Neuronal stem cell (in vitro differentiated cells): Measurements from ENCODE around the gene RBM11.

Experiments used
- DNase-seq: peaks from one replicate; pipeline ENCODE4 v3.0.0-alpha.2; 2013; ENCODE audit warnings: low spot score
- H2AFZ ChIP-seq: one replicate; pipeline ENCODE4 v1.6.1; 2013; ENCODE audit warnings: mild to moderate bottlenecking, low read length, inconsistent platforms
- H2AK5ac ChIP-seq: 2 replicates; pipeline ENCODE4 v1.6.1; 2013; ENCODE audit warnings: low read depth, mild to moderate bottlenecking, inconsistent platforms, low read length, moderate library complexity, mixed read lengths
- H2BK120ac ChIP-seq: 2 replicates; pipeline ENCODE4 v1.6.1; 2013; ENCODE audit warnings: low read depth, mild to moderate bottlenecking, inconsistent platforms, low read length, moderate library complexity, mixed read lengths
- H2BK12ac ChIP-seq: one replicate; pipeline ENCODE4 v1.6.1; 2013; ENCODE audit warnings: low read length, inconsistent platforms
- H2BK15ac ChIP-seq: 2 replicates; pipeline ENCODE4 v1.6.1; 2013; ENCODE audit warnings: mild to moderate bottlenecking, low read length, inconsistent platforms, mixed read lengths
- H2BK5ac ChIP-seq: one replicate; pipeline ENCODE4 v1.6.1; 2013; ENCODE audit warnings: inconsistent platforms, mild to moderate bottlenecking, low read length, moderate library complexity
- H3K14ac ChIP-seq: one replicate; pipeline ENCODE4 v1.6.1; 2013; ENCODE audit warnings: low read length, inconsistent platforms
- H3K18ac ChIP-seq: 2 replicates; pipeline ENCODE4 v1.6.1; 2013; ENCODE audit warnings: low read length, inconsistent platforms
- H3K23ac ChIP-seq: 2 replicates; pipeline ENCODE4 v1.6.1; 2013; ENCODE audit warnings: low read depth, mild to moderate bottlenecking, mixed read lengths, low read length, inconsistent platforms; ENCODE audit not compliant: poor library complexity
- H3K27ac ChIP-seq: replicated peaks from 3 replicates; pipeline ENCODE4 v1.5.1; 2013; ENCODE audit warnings: low read length, inconsistent platforms
- H3K27me3 ChIP-seq, 3 experiments: 2 replicates each; pipeline ENCODE4 v1.6.1; 2013; ENCODE audit warnings: low read length in 3 of 3, mild to moderate bottlenecking in 2 of 3, inconsistent platforms in 1 of 3, low read depth in 1 of 3, mixed read lengths in 1 of 3, moderate library complexity in 1 of 3; ENCODE audit not compliant: control insufficient read depth in 3 of 3, insufficient read depth in 3 of 3
- H3K36me3 ChIP-seq, 2 donors: replicated peaks in 1 of 2; 2 replicates each; pipeline ENCODE4 v1.6.1; 2013; ENCODE audit warnings: low read length in 2 of 2; ENCODE audit not compliant: control insufficient read depth in 2 of 2, insufficient read depth in 2 of 2
- H3K4ac ChIP-seq: 2 replicates; pipeline ENCODE4 v1.6.1; 2013; ENCODE audit warnings: inconsistent platforms, mild to moderate bottlenecking, low read length, moderate library complexity
- H3K4me1 ChIP-seq, 2 donors: 1 replicate in 1 of 2; 2 replicates in 1 of 2; pipeline ENCODE4 v1.6.1; 2013; ENCODE audit warnings: low read length in 2 of 2, low read depth in 1 of 2; ENCODE audit not compliant: control insufficient read depth in 2 of 2, insufficient read depth in 1 of 2
- H3K4me2 ChIP-seq: one replicate; pipeline ENCODE4 v1.6.1; 2013; ENCODE audit warnings: mild to moderate bottlenecking, low read length, inconsistent platforms; ENCODE audit not compliant: insufficient read depth, poor library complexity, severe bottlenecking
- H3K4me3 ChIP-seq, 2 donors: 2 replicates each; pipeline ENCODE4 v1.5.1; 2013; ENCODE audit warnings: low read length in 2 of 2, mild to moderate bottlenecking in 2 of 2, inconsistent platforms in 1 of 2, moderate library complexity in 1 of 2
- H3K79me1 ChIP-seq: one replicate; pipeline ENCODE4 v1.6.1; 2013; ENCODE audit warnings: low read depth, mild to moderate bottlenecking, inconsistent platforms, low read length, moderate library complexity
- H3K9ac ChIP-seq: one replicate; pipeline ENCODE4 v1.6.1; 2013; ENCODE audit warnings: mild to moderate bottlenecking, low read depth, low read length, inconsistent platforms; ENCODE audit not compliant: poor library complexity
- H3K9me3 ChIP-seq, 2 donors: replicated peaks in 1 of 2; 2 replicates each; pipeline versions ENCODE3 to v1.6.1; 2013; ENCODE audit warnings: low read length in 2 of 2, mild to moderate bottlenecking in 2 of 2, inconsistent platforms in 1 of 2, low read depth in 1 of 2, mixed read lengths in 1 of 2, moderate library complexity in 1 of 2; ENCODE audit not compliant: control insufficient read depth in 2 of 2, insufficient read depth in 1 of 2
- H4K8ac ChIP-seq: one replicate; pipeline ENCODE4 v1.6.1; 2013; ENCODE audit warnings: low read depth, mild to moderate bottlenecking, inconsistent platforms, low read length, moderate library complexity
- H4K91ac ChIP-seq: one replicate; pipeline ENCODE4 v1.6.1; 2013; ENCODE audit warnings: low read length, low read depth, mild to moderate bottlenecking, inconsistent platforms; ENCODE audit not compliant: poor library complexity
- WGBS, 2 donors: extraction: QIAGEN DNeasy Blood & Tissue Kit; methylation state at CpG; one replicate each; pipeline ENCODE4 v1.1.7; 2013; ENCODE audit warnings: missing lambda C conversion rate in 2 of 2, mixed read lengths in 1 of 2; ENCODE audit not compliant: insufficient read length in 2 of 2, insufficient replicate concordance in 1 of 2; ENCODE audit errors: extremely low coverage in 2 of 2; 5-methylcytosine and 5-hydroxymethylcytosine counted together

RBM11 gene

GRCh38 chr21:14213164-14213563, 2.8 kb upstream of the RBM11 start:
- no peak overlapping the region for H4K91ac ChIP-seq
- H3K27me3 ChIP-seq, result peaks cover 0 to 57% (median 9%) of the 10 kb centered on the region in 3 experiments
- no peak overlapping the region for H3K4ac ChIP-seq
- H2BK120ac ChIP-seq, result no peak overlapping the region
- H4K8ac ChIP-seq, result no peak overlapping the region
- no peak overlapping the region for H3K27ac ChIP-seq
- H3K4me2 ChIP-seq, result no peak overlapping the region
- H3K36me3 ChIP-seq, result no peaks in the 10 kb centered on the region
- no peak overlapping the region for H3K9ac ChIP-seq
- no peak overlapping the region for H3K4me3 ChIP-seq
- no peak overlapping the region for H2BK12ac ChIP-seq
- no peaks in the 10 kb centered on the region for H3K79me1 ChIP-seq
- H3K9me3 ChIP-seq, result no peaks in the 10 kb centered on the region
- no peak overlapping the region for H3K23ac ChIP-seq
- H2BK5ac ChIP-seq, result no peak overlapping the region
- H2AK5ac ChIP-seq, result no peak overlapping the region
- peaks cover 0 to 2% of the 10 kb centered on the region in 2 donors for H3K4me1 ChIP-seq
- no peak overlapping the region for H3K14ac ChIP-seq
- H2AFZ ChIP-seq, result no peak overlapping the region
- no peak overlapping the region for H2BK15ac ChIP-seq
- no peak overlapping the region for H3K18ac ChIP-seq
- no peak for DNase-seq

DNA sequence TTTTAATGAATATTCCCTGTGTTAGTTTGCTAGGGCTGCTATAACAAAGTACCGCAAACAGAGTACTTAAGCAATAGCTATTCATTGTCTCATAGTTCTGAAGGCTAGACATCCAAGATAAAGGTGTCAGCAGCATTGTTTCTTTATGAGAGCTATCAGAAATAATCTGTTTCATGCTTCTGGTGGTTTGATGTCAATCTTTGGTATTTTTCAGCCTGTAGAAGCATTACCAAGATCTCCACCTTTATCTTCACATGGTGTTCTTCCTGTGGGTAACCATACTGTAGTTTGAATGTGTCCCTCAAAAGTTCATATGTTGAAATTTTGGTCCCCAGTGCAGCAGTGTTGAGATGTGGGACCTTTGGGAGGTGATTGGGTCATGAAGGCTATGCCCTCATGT, 7.4 kb downstream of the RBM11 start:
- Histone ChIP-seq H3K36me3 (no peaks in the 10 kb centered on the region), H3K27ac (no peak overlapping the region), H3K14ac (no peak overlapping the region), H2AFZ (no peak overlapping the region), H2BK5ac (no peak overlapping the region), H2BK120ac (no peak overlapping the region), H2BK12ac (no peak overlapping the region), H4K91ac (no peak overlapping the region), H3K27me3 (no peaks in the 10 kb centered on the region), H3K4ac (no peak overlapping the region), H2AK5ac (no peak overlapping the region), H2BK15ac (no peak overlapping the region), H3K4me1 (no peaks in the 10 kb centered on the region), H3K9ac (no peak overlapping the region), H3K18ac (no peak overlapping the region), H3K4me3 (no peak overlapping the region), H3K9me3 (no peaks in the 10 kb centered on the region), H3K79me1 (no peaks in the 10 kb centered on the region), H4K8ac (no peak overlapping the region), H3K23ac (no peak overlapping the region), H3K4me2 (no peak overlapping the region)
- no peak for DNase-seq
- no CpG with 5 or more reads among the region's 1 CpG for WGBS, 2 donors

DNA sequence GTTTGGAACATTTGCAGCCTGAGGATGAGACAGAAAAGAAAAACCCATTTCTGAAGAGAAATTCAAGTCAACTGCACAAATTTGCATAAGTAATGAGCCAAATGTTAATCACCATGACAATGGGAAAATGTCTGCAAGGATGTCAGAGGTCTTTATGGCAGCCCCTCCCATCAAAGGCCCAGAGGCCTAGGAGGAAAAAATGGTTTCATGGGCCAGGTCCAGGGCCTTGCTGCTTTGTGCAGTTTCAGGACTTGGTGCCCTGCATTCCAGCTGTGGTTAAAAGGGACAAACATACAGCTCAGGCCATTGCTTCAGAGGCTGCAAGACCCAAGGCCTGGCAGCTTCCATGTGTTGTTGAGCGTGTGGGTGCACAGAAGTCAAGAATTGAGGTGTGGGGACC, 13.4 kb downstream of the RBM11 start:
- WGBS, 2 donors, result no CpG with 5 or more reads among the region's 1 CpG
- H3K4me3 ChIP-seq, result no peak overlapping the region
- H3K27me3 ChIP-seq, result no peaks in the 10 kb centered on the region
- no peak overlapping the region for H2AK5ac ChIP-seq
- no peak overlapping the region for H3K14ac ChIP-seq
- no peak overlapping the region for H2BK15ac ChIP-seq
- no peaks in the 10 kb centered on the region for H3K36me3 ChIP-seq
- H3K27ac ChIP-seq, result no peak overlapping the region
- peaks cover 2 to 6% of the 10 kb centered on the region in 2 donors for H3K9me3 ChIP-seq
- no peak overlapping the region for H3K9ac ChIP-seq
- H2AFZ ChIP-seq, result no peak overlapping the region
- no peak overlapping the region for H3K4me2 ChIP-seq
- H4K8ac ChIP-seq, result no peak overlapping the region
- no peak overlapping the region for H2BK120ac ChIP-seq
- H3K4ac ChIP-seq, result no peak overlapping the region
- no peak overlapping the region for H3K23ac ChIP-seq
- no peaks in the 10 kb centered on the region for H3K79me1 ChIP-seq
- no peak overlapping the region for H2BK12ac ChIP-seq
- no peak overlapping the region for H2BK5ac ChIP-seq
- H3K4me1 ChIP-seq, result no peaks in the 10 kb centered on the region
- no peak overlapping the region for H3K18ac ChIP-seq
- H4K91ac ChIP-seq, result no peak overlapping the region
- no peak for DNase-seq

- Histone ChIP-seq H2BK15ac (no peak overlapping the region), H2BK120ac (no peak overlapping the region), H3K9ac (no peak overlapping the region), H3K18ac (no peak overlapping the region), H2BK5ac (no peak overlapping the region), H3K4me1 (no peaks in the 10 kb centered on the region), H4K91ac (no peak overlapping the region), H3K4me3 (no peak overlapping the region), H3K14ac (no peak overlapping the region), H3K23ac (no peak overlapping the region), H3K79me1 (no peaks in the 10 kb centered on the region), H2BK12ac (no peak overlapping the region), H3K9me3 (no peaks in the 10 kb centered on the region), H3K36me3 (no peaks in the 10 kb centered on the region), H3K4ac (no peak overlapping the region), H2AFZ (no peak overlapping the region), H3K4me2 (no peak overlapping the region), H2AK5ac (no peak overlapping the region), H3K27me3 (peaks cover 0 to 5% (median 0%) of the 10 kb centered on the region in 3 experiments), H3K27ac (no peak overlapping the region), H4K8ac (no peak overlapping the region)
- no peak for DNase-seq
- no CpG with 5 or more reads among the region's 5 CpGs for WGBS, 2 donors
Measured at GRCh38 chr21:14235101-14235500, 19.1 kb downstream of the RBM11 start.
